Activated B cell treated with CpG ODN at 0.5 μM for 24 hours (primary cell): ENCODE measurements around the gene CADPS. TPM values are rescaled to one million over a fixed set of nuclear protein-coding genes. Genes with fewer than 3 reads are reported as not detected.

Experiments used
- ATAC-seq: fragments of 200-7000 bp; cut with Tn5 transposase; one replicate; pipeline ENCODE4 v1.10.0; 2021; ENCODE audit warnings: low read depth, mild to moderate bottlenecking, moderate library complexity
- CTCF ChIA-PET: fragments of 350-600 bp; sonication (Branson Sonifier 250); formaldehyde crosslinking; loops from one replicate; lab custom pipeline; 2021; ENCODE audit warnings: antibody characterized with exemption; lab: Charles Lee
- POLR2A ChIA-PET: fragments of 350-600 bp; sonication (Branson Sonifier 250); formaldehyde crosslinking; loops from one replicate; lab custom pipeline; 2021; ENCODE audit warnings: antibody characterized with exemption; lab: Charles Lee
- DNase-seq: peaks from one replicate; pipeline ENCODE4 v3.0.0; 2022
- H3K27ac Mint-ChIP-seq: one replicate; pipeline ENCODE4 v1.8.0; 2020; ENCODE audit warnings: mixed read lengths
- H3K27me3 Mint-ChIP-seq: one replicate; pipeline ENCODE4 v1.8.0; 2021; ENCODE audit warnings: mixed read lengths
- H3K36me3 Mint-ChIP-seq: one replicate; pipeline ENCODE4 v1.8.0; 2021; ENCODE audit warnings: low read depth, mixed read lengths
- H3K4me1 Mint-ChIP-seq: one replicate; pipeline ENCODE4 v1.8.0; 2021; ENCODE audit warnings: mixed read lengths
- H3K4me3 Mint-ChIP-seq: one replicate; pipeline ENCODE4 v1.8.0; 2020; ENCODE audit warnings: mild to moderate bottlenecking, mixed read lengths
- H3K9me3 Mint-ChIP-seq: one replicate; pipeline ENCODE4 v1.8.0; 2020; ENCODE audit warnings: mixed read lengths
- CTCF ChIP-seq: fragments of 200-600 bp; IDR thresholded peaks from one replicate; pipeline ENCODE4 v1.8.0; 2022; ENCODE audit warnings: antibody characterized with exemption, mild to moderate bottlenecking
- intact Hi-C: fragments of 100-400 bp; cut with micrococcal nuclease; formaldehyde crosslinking; loops from one replicate; pipeline ENCODE4 v1.15.1; 2024
- total RNA-seq: library from RNA; stranded (reverse); gene quantifications from 2 replicates; pipeline ENCODE4 v1.2.3, GENCODE V29; 2022

The CADPS gene
- total RNA-seq, 1 donor from 2014 or later = not detected

GRCh38 chr3:62737449-62737848, 137.8 kb downstream of the CADPS start:
- no peak overlapping the region for H3K4me3 Mint-ChIP-seq
- no peak for ATAC-seq
- ChIA-PET CTCF (no interaction called here), POLR2A (no interaction called here)
- no peak overlapping the region for H3K27ac Mint-ChIP-seq
- H3K27me3 Mint-ChIP-seq = no peaks in the 10 kb centered on the region
- H3K4me1 Mint-ChIP-seq = no peaks in the 10 kb centered on the region
- no peaks in the 10 kb centered on the region for H3K36me3 Mint-ChIP-seq
- H3K9me3 Mint-ChIP-seq = peaks cover 7% of the 10 kb centered on the region
- intact Hi-C loops = no loop called here
- TF ChIP-seq CTCF = no peak
- no peak for DNase-seq

GRCh38 chr3:62735510-62735909, 139.7 kb downstream of the CADPS start:
- DNase-seq (no peak), ATAC-seq (no peak)
- Mint-ChIP-seq H3K9me3 (peaks cover 7% of the 10 kb centered on the region), H3K36me3 (no peaks in the 10 kb centered on the region), H3K4me3 (no peak overlapping the region), H3K27me3 (no peaks in the 10 kb centered on the region), H3K4me1 (no peaks in the 10 kb centered on the region), H3K27ac (no peak overlapping the region)
- no peak for TF ChIP-seq CTCF
- intact Hi-C loops = no loop called here
- POLR2A ChIA-PET = no interaction called here
- CTCF ChIA-PET = no interaction called here

- Mint-ChIP-seq H3K4me3 (no peak overlapping the region), H3K27me3 (no peaks in the 10 kb centered on the region), H3K9me3 (no peaks in the 10 kb centered on the region), H3K27ac (no peak overlapping the region), H3K4me1 (no peaks in the 10 kb centered on the region), H3K36me3 (no peaks in the 10 kb centered on the region)
- ATAC-seq (no peak), DNase-seq (no peak)
- ChIA-PET CTCF (no interaction called here), POLR2A (no interaction called here)
- TF ChIP-seq CTCF = no peak
- intact Hi-C loops = no loop called here
Observed at GRCh38 chr3:62732183-62732904, 142.9 kb downstream of the CADPS start.

- Mint-ChIP-seq H3K4me3 (no peak overlapping the region), H3K27me3 (peaks cover 1% of the 10 kb centered on the region), H3K4me1 (no peaks in the 10 kb centered on the region), H3K36me3 (no peaks in the 10 kb centered on the region), H3K27ac (no peak overlapping the region), H3K9me3 (no peaks in the 10 kb centered on the region)
- CTCF ChIA-PET = no interaction called here
- no peak for TF ChIP-seq CTCF
- POLR2A ChIA-PET = no interaction called here
- intact Hi-C loops = no loop called here
- DNase-seq (no peak), ATAC-seq (no peak)
Observed at GRCh38 chr3:62727981-62728380, 147.2 kb downstream of the CADPS start.

GRCh38 chr3:62727536-62727935, 147.7 kb downstream of the CADPS start:
- TF ChIP-seq CTCF = no peak
- Mint-ChIP-seq H3K36me3 (no peaks in the 10 kb centered on the region), H3K4me3 (no peak overlapping the region), H3K9me3 (no peaks in the 10 kb centered on the region), H3K4me1 (no peaks in the 10 kb centered on the region), H3K27me3 (peaks cover 1% of the 10 kb centered on the region), H3K27ac (no peak overlapping the region)
- DNase-seq = no peak
- intact Hi-C loops = no loop called here
- ATAC-seq = no peak
- CTCF ChIA-PET = no interaction called here
- POLR2A ChIA-PET = no interaction called here
